Measurements from ENCODE around the gene KCNQ2.

DNA sequence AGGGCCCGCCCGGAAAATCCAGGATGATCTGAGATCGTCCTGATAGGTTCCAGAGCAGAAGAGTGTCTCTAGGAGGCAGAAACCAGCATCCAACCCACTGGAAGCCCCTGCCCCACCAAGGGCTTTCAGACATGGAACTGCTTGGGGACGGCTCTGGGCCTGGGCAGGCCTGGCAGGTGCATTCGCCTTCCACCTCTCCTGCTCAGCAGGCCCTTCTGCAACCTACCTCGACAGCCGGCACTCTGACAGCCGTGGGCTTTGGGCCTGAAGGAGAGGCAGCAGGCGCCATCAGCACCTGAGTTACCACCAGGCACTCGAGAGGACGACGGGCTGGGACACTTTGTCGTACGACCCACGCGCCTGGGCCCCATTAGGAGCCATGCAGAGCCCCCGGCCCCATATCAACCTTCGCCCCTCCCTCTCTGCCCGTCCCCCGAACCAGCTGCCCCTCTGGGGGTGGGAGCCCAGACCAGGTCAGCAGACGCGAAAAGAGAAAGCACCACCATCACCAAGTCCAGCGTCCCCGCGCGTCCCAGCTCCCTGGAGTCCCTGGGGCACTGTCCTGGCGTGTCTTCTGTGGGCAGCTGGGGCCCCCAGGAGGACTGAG, 44.6 kb downstream of the KCNQ2 start:
- TF ChIP-seq, protein P1, sequence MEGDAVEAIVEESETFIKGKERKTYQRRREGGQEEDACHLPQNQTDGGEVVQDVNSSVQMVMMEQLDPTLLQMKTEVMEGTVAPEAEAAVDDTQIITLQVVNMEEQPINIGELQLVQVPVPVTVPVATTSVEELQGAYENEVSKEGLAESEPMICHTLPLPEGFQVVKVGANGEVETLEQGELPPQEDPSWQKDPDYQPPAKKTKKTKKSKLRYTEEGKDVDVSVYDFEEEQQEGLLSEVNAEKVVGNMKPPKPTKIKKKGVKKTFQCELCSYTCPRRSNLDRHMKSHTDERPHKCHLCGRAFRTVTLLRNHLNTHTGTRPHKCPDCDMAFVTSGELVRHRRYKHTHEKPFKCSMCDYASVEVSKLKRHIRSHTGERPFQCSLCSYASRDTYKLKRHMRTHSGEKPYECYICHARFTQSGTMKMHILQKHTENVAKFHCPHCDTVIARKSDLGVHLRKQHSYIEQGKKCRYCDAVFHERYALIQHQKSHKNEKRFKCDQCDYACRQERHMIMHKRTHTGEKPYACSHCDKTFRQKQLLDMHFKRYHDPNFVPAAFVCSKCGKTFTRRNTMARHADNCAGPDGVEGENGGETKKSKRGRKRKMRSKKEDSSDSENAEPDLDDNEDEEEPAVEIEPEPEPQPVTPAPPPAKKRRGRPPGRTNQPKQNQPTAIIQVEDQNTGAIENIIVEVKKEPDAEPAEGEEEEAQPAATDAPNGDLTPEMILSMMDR (IDR thresholded peaks at IDR 0.05) = no peak
- no peak for TF ChIP-seq POLR2A (IDR thresholded peaks at IDR 0.05)

Measured in testis (tissue), 2 donors.